Anterior cingulate cortex (tissue), 58 donors: Measurements from ENCODE around the gene GRB10.

Experiments
- DNase-seq, 58 donors: peaks; one replicate each; lab custom pipeline; 2025; lab: John Stamatoyannopoulos, UW

GRB10 gene

GRCh38 chr7:50660830-50661175 is 121.9 kb downstream of the GRB10 start:
- no peak for DNase-seq

GRCh38 chr7:50660040-50660829 is 122.5 kb downstream of the GRB10 start:
- peak in 10 of 58 donors; percentile 23 to 41 (median 32) for DNase-seq

- DNase-seq: no peak
These were observed 123.2 kb downstream of the GRB10 start for GRCh38 chr7:50659329-50659965.

- no peak for DNase-seq
These were observed 124.0 kb downstream of the GRB10 start for GRCh38 chr7:50658696-50659095.

GRCh38 chr7:50657912-50658311 is 124.8 kb downstream of the GRB10 start:
- no peak for DNase-seq

GRCh38 chr7:50657341-50657873 is 125.3 kb downstream of the GRB10 start:
- DNase-seq: peak in 14 of 58 donors; percentile 17 to 61 (median 38)

DNA sequence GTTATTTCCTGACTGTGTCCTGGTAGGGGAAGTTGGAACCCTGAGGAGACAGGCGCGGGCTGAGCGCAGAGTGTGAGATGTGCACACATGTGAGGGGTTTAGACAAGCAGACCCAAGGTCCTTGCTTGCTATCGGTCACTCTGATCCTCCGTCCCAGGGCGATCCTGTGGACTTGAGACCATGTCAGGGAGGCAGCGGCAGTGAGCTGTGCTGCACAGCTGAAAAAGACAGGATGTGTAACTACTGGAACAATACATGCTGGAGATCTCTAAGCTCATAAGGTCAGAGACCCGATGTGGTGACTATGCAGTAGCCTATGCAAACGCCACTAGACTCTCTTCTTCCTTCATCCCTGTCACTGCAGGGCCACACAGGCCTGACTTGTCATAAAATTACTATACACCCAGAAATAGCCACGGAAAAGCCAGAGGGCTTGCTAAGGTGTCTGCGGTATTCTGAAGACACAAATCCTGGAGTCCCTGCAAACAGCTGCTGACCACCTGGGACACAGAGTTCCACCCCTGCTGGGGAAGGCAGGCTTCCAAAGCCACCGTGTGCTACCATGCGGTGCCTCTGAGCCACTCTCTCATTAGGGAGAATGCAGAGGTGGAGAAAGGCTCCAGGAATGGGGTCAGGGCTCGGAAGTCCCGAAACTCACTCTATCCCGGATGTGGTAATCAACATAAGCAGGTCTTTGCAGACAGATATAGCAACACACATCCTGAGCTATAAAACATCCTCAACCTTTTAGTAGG is 126.4 kb downstream of the GRB10 start:
- DNase-seq: no peak

- no peak for DNase-seq
These were observed 127.2 kb downstream of the GRB10 start for GRCh38 chr7:50655490-50655889.

GRCh38 chr7:50655020-50655419 is 127.7 kb downstream of the GRB10 start:
- no peak for DNase-seq

DNA sequence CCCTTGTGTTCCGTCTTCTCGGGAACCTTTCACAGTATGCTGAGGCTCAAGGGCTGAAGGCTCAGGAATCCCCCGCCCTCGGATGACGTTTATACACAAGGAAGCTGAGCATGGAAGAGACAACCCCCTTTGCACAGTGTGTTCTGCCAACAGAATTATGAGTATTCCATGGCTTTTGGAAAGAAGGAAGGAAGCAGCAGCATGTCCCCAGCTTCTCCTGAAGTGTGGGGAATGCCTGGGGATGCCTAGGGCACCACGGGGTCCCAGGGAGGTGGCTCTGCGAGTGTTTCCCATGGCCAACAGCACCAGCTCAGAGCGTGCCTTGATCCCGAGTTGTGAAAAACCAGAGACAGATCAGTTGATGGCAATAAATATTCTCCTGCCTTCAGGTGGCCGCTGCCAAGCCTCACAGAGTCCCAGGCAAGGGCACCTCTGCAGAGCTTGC is 128.7 kb downstream of the GRB10 start:
- DNase-seq: no peak

DNA sequence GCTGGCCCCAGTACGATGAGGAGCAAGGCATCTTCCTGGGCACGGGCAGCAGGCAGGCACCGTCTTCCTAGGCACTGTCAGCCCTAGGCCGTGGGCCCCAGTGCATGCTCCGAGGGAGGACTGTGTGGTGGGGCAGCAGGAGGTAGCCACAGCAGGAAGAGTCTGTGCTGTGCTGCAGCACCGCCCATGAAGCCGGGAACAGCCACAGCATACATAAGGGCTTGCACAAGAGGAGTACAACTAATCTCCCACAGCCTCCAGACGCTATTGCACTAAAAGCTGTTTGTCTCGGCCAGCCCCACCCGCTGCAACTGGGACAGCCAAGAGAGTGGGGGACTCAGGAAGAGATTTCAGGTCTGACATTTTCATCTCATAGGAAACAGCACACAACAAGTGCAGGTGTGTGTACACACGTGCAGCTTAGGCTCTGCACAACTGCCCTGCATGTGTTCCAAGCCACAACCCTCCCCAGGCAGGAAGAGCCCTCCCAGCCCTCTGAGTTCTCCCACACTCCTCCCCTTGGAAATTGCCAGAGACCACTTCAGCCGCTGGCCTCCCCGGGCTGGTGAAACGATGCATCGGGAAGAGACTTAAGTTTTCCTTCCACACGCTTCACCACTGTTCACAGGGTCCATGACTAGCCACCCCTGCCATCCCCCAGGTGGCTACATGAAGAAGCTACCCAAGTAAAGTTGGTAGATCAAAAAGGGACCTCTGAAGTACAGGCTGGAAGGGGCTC is 129.4 kb downstream of the GRB10 start:
- DNase-seq: peak in 3 of 58 donors; percentile 30 to 40 (median 32)

- DNase-seq: no peak
These were observed 130.1 kb downstream of the GRB10 start for GRCh38 chr7:50652400-50653125.

DNA sequence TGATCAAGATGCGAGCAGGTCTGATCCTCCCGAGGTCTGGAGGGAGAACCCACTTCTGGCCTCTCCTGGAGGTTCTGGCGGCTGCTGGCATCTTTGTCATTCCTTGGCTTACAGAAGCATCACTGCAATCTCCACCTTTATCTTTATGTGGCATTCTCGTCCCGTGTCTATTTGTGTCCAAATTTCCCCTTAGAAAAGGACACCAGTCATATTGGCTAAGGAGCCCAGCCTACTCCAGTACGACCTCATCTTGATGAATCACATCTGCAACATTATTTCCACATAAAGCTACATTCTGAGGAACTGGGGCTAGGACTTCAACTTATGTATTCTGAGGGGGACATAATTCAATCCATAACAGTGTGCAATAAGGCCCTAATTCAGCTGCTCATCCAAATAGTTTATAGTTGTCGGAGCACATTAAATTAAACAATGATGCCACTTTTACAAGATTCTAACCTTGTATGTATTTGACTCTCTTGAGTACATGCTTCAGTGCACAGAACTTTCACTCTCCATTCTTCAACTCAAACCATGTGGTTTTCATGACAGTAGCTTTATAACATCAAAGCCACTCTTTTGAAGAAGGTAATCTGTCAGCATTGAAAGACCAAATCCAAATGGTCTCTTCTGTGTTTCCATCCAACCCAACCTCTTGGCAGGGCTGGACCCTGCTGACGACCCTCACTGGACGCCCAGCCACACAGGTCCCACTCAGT is 131.3 kb downstream of the GRB10 start:
- DNase-seq: no peak

DNA sequence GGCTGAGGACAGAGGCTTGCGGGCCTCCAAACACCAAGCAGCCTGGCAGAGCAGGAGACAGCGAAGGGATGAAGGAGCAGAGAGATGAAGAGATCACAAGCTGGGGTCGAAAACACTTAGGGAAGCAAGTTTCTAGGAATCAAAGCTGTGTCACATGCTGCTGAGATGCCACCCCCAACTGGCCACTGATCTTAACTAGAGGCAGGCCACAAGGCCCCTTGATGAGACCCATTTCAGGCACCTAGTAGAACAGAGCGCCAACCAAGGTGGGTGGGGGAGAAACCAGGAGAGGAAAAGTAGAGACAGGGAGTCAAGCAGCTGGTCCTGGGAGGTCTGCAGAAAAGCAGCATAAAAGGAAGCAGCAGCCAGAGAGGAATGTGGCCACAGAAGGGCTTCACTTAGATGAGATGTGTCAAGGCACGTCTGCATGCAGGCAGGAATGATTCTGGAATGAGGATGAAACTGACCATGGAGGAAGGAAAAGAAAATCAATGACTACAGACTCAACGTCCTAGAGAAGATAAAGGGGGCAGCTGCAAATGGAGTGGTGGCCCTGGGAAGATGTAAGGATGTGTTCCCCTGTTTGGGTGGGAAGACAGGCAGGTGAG is 132.5 kb downstream of the GRB10 start:
- DNase-seq: no peak

DNA sequence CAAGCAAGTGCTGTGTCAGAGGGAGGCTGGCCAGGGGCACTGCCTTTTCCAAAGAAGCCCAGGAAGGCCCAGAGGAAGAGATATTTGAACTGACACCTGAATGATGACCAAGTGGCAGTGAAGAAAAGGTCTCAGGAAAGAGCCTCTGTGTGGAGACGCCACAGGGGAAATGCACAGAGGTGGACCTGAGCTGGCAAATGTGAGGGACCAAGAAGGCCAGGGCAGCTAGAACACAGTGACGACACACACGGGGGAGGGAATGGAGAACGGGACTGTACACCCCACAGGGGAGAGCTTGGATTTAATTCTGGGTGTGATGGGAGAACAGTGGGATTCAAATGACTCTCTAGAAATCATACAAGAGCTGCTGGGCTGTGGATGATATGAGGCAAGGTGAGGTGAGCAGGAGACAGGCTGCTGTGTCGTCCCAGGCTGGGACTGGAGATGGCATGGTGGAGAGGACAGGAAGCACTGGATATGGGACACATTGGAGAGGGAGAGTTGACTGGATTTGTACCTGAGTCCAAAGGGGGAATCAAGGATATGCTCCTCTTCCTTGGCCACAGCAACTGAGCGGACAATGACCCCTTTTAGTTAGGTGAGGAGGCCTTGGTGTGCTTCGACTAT is 133.3 kb downstream of the GRB10 start:
- no peak for DNase-seq

DNA sequence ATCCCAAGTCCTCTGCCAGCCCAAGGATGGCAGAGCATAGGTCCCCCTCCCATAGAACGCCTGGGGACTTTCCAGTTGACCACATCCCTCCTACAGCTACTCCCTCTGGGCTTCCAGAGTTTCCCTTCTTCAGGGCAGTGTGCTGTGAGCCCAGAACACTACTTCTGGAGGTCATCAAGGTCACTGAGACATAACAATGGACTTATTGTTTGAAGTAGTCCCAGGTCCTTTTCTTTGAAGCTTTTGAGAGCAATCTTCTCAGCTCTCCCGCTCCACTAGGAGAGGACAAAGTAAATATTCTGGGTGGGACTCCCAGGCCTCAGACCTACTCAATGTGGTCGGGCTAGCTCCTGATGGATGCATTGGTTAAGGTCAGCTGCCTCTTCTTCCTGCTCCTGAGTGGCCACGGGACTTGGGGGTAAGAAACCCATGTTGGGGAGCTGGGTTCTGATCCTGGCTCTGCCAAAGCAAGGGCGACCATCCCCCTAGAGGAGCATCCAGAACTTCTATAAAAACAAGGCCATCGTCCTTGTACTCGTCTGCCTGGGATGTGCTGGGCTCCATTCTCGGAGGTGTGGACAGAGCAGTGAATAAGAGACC is 134.0 kb downstream of the GRB10 start:
- no peak for DNase-seq

DNA sequence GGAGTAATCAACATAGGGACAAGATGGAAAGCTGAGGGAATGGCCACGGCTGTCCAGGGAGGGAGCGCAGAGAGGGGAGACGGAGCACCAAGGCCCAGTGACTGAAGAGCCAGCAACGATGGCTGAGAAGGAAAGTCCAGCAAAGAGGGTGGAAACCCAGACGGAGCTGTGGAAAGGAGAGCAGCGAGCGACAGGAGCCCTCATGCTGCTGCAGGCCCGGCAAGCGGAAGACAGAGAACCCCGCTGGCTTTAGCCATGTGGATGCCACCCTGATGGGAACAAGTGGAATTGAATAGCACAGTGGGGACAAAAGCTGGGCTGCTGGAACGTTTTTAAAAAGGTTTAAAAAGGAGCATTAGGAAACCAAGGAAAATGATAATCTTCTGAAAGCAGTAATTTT is 134.6 kb downstream of the GRB10 start:
- DNase-seq: no peak
